Ovary (tissue), 9 donors: ENCODE results near the gene PRR5. TPM values are rescaled to one million over a fixed set of nuclear protein-coding genes. Genes with fewer than 3 reads are reported as not detected.

ENCODE experiments used
- DNase-seq, 5 donors: peaks; one replicate each; pipeline ENCODE4 v3.0.0-alpha.2; 2019 to 2020
- H3K27ac ChIP-seq, 2 donors: fragments of 200-600 bp; one replicate each; pipeline versions ENCODE4 v1.5.1 to v1.8.0; 2019 to 2022
- H3K27me3 ChIP-seq: fragments of 200-600 bp; one replicate; pipeline ENCODE4 v1.8.0; 2022
- H3K36me3 ChIP-seq: fragments of 200-600 bp; sonication (generic); one replicate; pipeline ENCODE4 v1.5.1; 2019
- H3K4me1 ChIP-seq: one replicate; pipeline ENCODE4 v1.8.1; 2013; ENCODE audit warnings: mild to moderate bottlenecking, moderate library complexity; ENCODE audit not compliant: insufficient read depth
- H3K4me3 ChIP-seq: fragments of 200-600 bp; sonication (generic); one replicate; pipeline ENCODE4 v1.5.1; 2017
- H3K9me3 ChIP-seq, 2 donors: fragments of 200-600 bp in 1 of 2; sonication (generic) in 1 of 2; one replicate each; pipeline versions ENCODE4 v1.5.1 to v1.8.1; 2013 to 2019; ENCODE audit warnings: mild to moderate bottlenecking in 1 of 2, moderate library complexity in 1 of 2
- CTCF ChIP-seq, 3 donors: fragments of 450-650 bp in 2 of 3; fragments of 200-600 bp in 1 of 3; IDR thresholded peaks; one replicate each; pipeline versions ENCODE4 v1.5.1 to v1.8.0; 2016 to 2022; ENCODE audit warnings: antibody characterized with exemption in 3 of 3, mild to moderate bottlenecking in 1 of 3
- EP300 ChIP-seq: sonication (generic); formaldehyde crosslinking; IDR thresholded peaks from one replicate; pipeline ENCODE4 v1.6.1; 2017; ENCODE audit warnings: antibody characterized with exemption
- POLR2A ChIP-seq: fragments of 450-650 bp; IDR thresholded peaks from one replicate; pipeline ENCODE4 v1.6.1; 2017; ENCODE audit warnings: antibody characterized with exemption, mild to moderate bottlenecking, moderate library complexity
- WGBS, 3 donors: extraction: QIAGEN DNeasy Blood & Tissue Kit in 1 of 3; methylation state at CpG; one replicate each; pipeline versions ENCODE4 v1.1.5 to v1.1.7; 2013 to 2017; 5-methylcytosine and 5-hydroxymethylcytosine counted together
- intact Hi-C, 4 donors: fragments of 100-400 bp; cut with DNase I; formaldehyde crosslinking; loops; one replicate each; pipeline versions ENCODE4 v1.11.0 to v1.15.1; 2022 to 2023
- polyA plus RNA-seq, 2 donors: library from polyadenylated mRNA; stranded (reverse); fragments of 200-250 nt in 1 of 2; fragments of 350-450 nt in 1 of 2; fragmentation: Illumina TruSeq in 1 of 2; extraction: RNeasy Lipid Tissue Mini Kit (QIAGEN cat#74804) in 1 of 2; gene quantifications; one replicate each; pipeline ENCODE4 v1.2.3, GENCODE V29; 2013 to 2014
- total RNA-seq, 7 donors: library from RNA; depleted of rRNA in 2 of 7; stranded (reverse); fragments of >200 nt in 2 of 7; fragmentation: NEBNext Ultra II Directional in 3 of 7; extraction: Animal tissue kit (Norgen Biotek cat#: 25700) in 3 of 7; gene quantifications; one replicate each; pipeline versions ENCODE4 v1.1.0 to v1.2.4, GENCODE V29; 2016 to 2023
- donor health status: DM: no; HTN: no; CAD: no; lungs with moderate emphysema.
- donor health status: DM: no; HTN: no; CAD: no.
- donor health status: Bipolar disorder and iron deficiency.
- donor health status: DM: yes; HTN: yes; CAD: no.
- donor health status: DM: no; HTN: no; CAD: no.
- donor health status: DM: yes; HTN: yes; CAD: no.

Gene PRR5
- total and polyA plus RNA-seq, 9 donors: 4.0 to 21.1 (median 16.8) TPM

- intact Hi-C loops: no loop called here
These were observed 12.8 kb upstream of the PRR5 start for GRCh38 chr22:44689173-44689572.

GRCh38 chr22:44689915-44690524 lies 12.0 kb upstream of the PRR5 start:
- Histone ChIP-seq H3K4me3 (no peak overlapping the region), H3K9me3 (no peaks in the 10 kb centered on the region), H3K27ac (no peak overlapping the region), H3K4me1 (peaks cover 2% of the 10 kb centered on the region), H3K36me3 (no peaks in the 10 kb centered on the region), H3K27me3 (no peaks in the 10 kb centered on the region)
- no peak for DNase-seq
- intact Hi-C loops: no loop called here
- 89 to 93% (median 92%) methylated on average over 9 of the region's 9 CpGs for WGBS, 3 donors
- no peak for TF ChIP-seq CTCF (IDR thresholded peaks at IDR 0.05)
- no peak for TF ChIP-seq POLR2A
- no peak for TF ChIP-seq EP300

More at GRCh38 chr22:44689173-44689572, 12.8 kb upstream of the PRR5 start:
- Histone ChIP-seq H3K27me3 (no peaks in the 10 kb centered on the region), H3K36me3 (no peaks in the 10 kb centered on the region), H3K4me1 (peaks cover 8% of the 10 kb centered on the region), H3K4me3 (no peak overlapping the region), H3K27ac (no peak overlapping the region), H3K9me3 (no peaks in the 10 kb centered on the region)
- no peak for TF ChIP-seq CTCF (IDR thresholded peaks at IDR 0.05)
- TF ChIP-seq EP300: no peak
- no peak for TF ChIP-seq POLR2A
- DNase-seq: no peak
- 57 to 66% (median 63%) methylated on average over 10 of the region's 10 CpGs for WGBS, 3 donors

GRCh38 chr22:44691796-44692661 lies 10.0 kb upstream of the PRR5 start:
- DNase-seq: no peak
- WGBS, 3 donors: 42 to 45% (median 44%) methylated on average over 24 of the region's 24 CpGs
- no peaks in the 10 kb centered on the region for H3K27me3 ChIP-seq
- no peaks in the 10 kb centered on the region for H3K36me3 ChIP-seq
- no peak overlapping the region for H3K4me3 ChIP-seq
- intact Hi-C loops: no loop called here
- no peak for TF ChIP-seq POLR2A
- no peak for TF ChIP-seq EP300
- TF ChIP-seq CTCF (IDR thresholded peaks at IDR 0.05): no peak
- H3K27ac ChIP-seq: no peak overlapping the region
- peaks cover 1% of the 10 kb centered on the region for H3K4me1 ChIP-seq
- no peaks in the 10 kb centered on the region for H3K9me3 ChIP-seq

GRCh38 chr22:44692662-44693007 lies 9.4 kb upstream of the PRR5 start:
- no peak for TF ChIP-seq CTCF (IDR thresholded peaks at IDR 0.05)
- no peak for TF ChIP-seq POLR2A
- no peak for TF ChIP-seq EP300
- Histone ChIP-seq H3K4me1 (peaks cover 1% of the 10 kb centered on the region), H3K27ac (no peak overlapping the region), H3K4me3 (no peak overlapping the region), H3K36me3 (no peaks in the 10 kb centered on the region), H3K9me3 (no peaks in the 10 kb centered on the region), H3K27me3 (no peaks in the 10 kb centered on the region)
- no peak for DNase-seq
- 84 to 88% (median 88%) methylated on average over 11 of the region's 11 CpGs for WGBS, 3 donors
- intact Hi-C loops: no loop called here
